Hematopoietic multipotent progenitor cell treated with erythropoietin and hydrocortisone succinate and interleukin-3 and kit ligand, for 17 days (in vitro differentiated cells): ENCODE measurements around the gene ZNF408.

Experiments
- DNase-seq: peaks from one replicate; pipeline ENCODE4 v3.0.0-alpha.2; 2015; ENCODE audit warnings: low spot score

The ZNF408 gene

GRCh38 chr11:46727952-46728658 lies 27.3 kb downstream of the ZNF408 start:
- no peak for DNase-seq

GRCh38 chr11:46728659-46729040 lies 27.8 kb downstream of the ZNF408 start:
- no peak for DNase-seq

- no peak for DNase-seq
Measured at GRCh38 chr11:46729110-46730027, 28.5 kb downstream of the ZNF408 start.

GRCh38 chr11:46731545-46731944 lies 30.7 kb downstream of the ZNF408 start:
- DNase-seq: no peak

GRCh38 chr11:46733234-46733633 lies 32.4 kb downstream of the ZNF408 start:
- no peak for DNase-seq

- no peak for DNase-seq
Measured at GRCh38 chr11:46736146-46736545, 35.3 kb downstream of the ZNF408 start.

GRCh38 chr11:46736615-46737014 lies 35.8 kb downstream of the ZNF408 start:
- DNase-seq: no peak

GRCh38 chr11:46737699-46738098 lies 36.9 kb downstream of the ZNF408 start:
- no peak for DNase-seq

- DNase-seq: no peak
Measured at GRCh38 chr11:46738887-46739286, 38.1 kb downstream of the ZNF408 start.

GRCh38 chr11:46741600-46742484 lies 41.0 kb downstream of the ZNF408 start:
- no peak for DNase-seq

GRCh38 chr11:46743043-46743442 lies 42.2 kb downstream of the ZNF408 start:
- no peak for DNase-seq

GRCh38 chr11:46743693-46744339 lies 43.0 kb downstream of the ZNF408 start:
- no peak for DNase-seq

GRCh38 chr11:46745328-46745727 lies 44.5 kb downstream of the ZNF408 start:
- no peak for DNase-seq

- DNase-seq: no peak
Measured at GRCh38 chr11:46745995-46746394, 45.2 kb downstream of the ZNF408 start.

GRCh38 chr11:46747150-46747549 lies 46.3 kb downstream of the ZNF408 start:
- no peak for DNase-seq
